ENCODE data around the gene GNG2. TPM values are rescaled to one million over a fixed set of nuclear protein-coding genes. Genes with fewer than 3 reads are reported as not detected.

GNG2 gene
- total RNA-seq, 2 donors from 2014 or later = 5.9 to 6.3 TPM

DNA sequence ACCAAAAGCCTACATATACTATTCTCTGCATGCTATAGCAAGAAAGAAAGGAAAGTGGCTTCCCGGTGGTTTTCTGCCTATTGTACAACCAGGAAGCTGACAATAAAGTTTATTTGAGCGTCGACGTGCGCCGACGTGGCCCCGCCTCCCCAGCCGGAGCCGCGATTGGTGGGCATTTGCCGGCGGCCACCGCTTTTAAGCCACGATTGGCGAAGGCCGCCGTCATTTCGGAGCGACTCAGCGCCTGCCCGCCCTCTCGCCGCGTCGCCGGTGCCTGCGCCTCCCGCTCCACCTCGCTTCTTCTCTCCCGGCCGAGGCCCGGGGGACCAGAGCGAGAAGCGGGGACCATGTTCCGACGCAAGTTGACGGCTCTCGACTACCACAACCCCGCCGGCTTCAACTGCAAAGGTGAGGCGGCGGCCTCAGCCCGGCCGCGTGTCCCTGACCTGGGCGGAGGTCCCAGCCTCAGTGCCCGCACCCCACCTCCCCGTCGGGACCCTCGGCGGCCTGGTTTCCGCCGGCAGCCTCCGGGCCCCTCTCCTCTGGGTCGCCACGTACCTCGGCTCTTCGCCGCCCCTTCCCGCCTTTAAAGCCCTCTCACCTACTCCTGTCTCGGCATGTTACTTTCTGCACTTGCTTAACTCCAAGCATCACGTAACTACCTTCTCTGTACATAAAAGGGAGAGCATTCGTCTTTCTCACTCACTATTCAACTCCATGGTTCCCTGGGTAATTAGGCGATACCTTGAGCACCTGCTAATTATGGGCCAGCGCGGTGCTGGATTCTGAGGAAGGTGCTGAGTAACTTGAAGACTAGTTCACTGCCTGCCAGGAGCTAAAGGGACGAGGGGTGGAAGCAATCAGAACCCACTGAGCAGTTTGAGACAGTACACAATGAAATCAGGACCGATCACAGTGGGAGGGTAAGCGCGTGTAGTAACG is 129.2 kb downstream of the GNG2 start, which contains the start of gene RTRAF:
Gene RTRAF (plus strand): TSS at position 254 of the 942 bp plus-strand sequence. CDS start 94 bp downstream, at position 348.
- Histone ChIP-seq H3K4me3 (peak within 1 kb of the TSS; percentile 89 to 99), H3K36me3 (peaks cover 30% of the 10 kb centered on the region), H3K27ac (peak within 1 kb of the TSS; percentile 83 to 92), H3K27me3 (no peaks in the 10 kb centered on the region), H3K9me3 (no peaks in the 10 kb centered on the region), H3K4me1 (peaks cover 0 to 34% of the 10 kb centered on the region in 2 donors)
- DNase-seq (ENCODE audit: low spot score) = peak; percentile 91
- TF ChIP-seq, protein P1, sequence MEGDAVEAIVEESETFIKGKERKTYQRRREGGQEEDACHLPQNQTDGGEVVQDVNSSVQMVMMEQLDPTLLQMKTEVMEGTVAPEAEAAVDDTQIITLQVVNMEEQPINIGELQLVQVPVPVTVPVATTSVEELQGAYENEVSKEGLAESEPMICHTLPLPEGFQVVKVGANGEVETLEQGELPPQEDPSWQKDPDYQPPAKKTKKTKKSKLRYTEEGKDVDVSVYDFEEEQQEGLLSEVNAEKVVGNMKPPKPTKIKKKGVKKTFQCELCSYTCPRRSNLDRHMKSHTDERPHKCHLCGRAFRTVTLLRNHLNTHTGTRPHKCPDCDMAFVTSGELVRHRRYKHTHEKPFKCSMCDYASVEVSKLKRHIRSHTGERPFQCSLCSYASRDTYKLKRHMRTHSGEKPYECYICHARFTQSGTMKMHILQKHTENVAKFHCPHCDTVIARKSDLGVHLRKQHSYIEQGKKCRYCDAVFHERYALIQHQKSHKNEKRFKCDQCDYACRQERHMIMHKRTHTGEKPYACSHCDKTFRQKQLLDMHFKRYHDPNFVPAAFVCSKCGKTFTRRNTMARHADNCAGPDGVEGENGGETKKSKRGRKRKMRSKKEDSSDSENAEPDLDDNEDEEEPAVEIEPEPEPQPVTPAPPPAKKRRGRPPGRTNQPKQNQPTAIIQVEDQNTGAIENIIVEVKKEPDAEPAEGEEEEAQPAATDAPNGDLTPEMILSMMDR (IDR thresholded peaks at IDR 0.05) = no peak

GRCh38 chr14:51990488-51990887 is 130.1 kb downstream of the GNG2 start:
- H3K4me1 ChIP-seq = peaks cover 0 to 34% of the 10 kb centered on the region in 2 donors
- H3K4me3 ChIP-seq = peak overlapping the region in 1 of 2 donors; percentile 99
- no peaks in the 10 kb centered on the region for H3K27me3 ChIP-seq
- H3K27ac ChIP-seq = peak overlapping the region in 1 of 2 donors; percentile 92
- TF ChIP-seq, protein P1 (IDR thresholded peaks at IDR 0.05) = no peak
- peaks cover 33% of the 10 kb centered on the region for H3K36me3 ChIP-seq
- no peak for DNase-seq (ENCODE audit: low spot score)
- no peaks in the 10 kb centered on the region for H3K9me3 ChIP-seq

DNA sequence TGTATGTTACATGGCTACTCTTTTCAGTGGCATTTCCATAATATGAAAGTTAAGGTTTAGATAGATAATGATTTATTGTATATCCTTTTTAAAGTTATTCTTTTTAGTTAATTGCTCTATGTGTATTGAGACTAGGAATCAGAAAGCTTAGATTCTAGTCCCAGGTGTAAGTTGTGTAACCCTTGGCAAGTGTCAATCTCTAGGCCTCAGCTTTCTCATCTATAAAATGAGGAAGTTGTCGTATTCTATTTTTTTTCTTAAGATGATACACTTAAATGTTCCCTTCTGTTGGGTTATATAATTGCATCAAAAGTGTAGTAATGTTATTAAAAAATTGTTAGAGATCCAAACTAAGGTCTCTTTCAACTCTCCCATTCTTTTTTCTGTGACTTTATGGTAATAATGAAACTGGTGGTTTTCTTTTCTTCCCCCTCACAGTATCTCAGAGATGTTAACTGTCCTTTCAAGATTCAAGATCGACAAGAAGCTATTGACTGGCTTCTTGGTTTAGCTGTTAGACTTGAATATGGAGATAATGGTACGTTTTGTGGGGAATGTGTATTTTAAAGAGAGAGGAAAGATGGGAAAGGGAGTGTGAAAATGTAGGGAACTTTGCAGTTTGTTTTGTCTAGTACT is 133.0 kb downstream of the GNG2 start:
- Histone ChIP-seq H3K9me3 (no peaks in the 10 kb centered on the region), H3K4me1 (peaks cover 0 to 33% of the 10 kb centered on the region in 2 donors), H3K27ac (no peak overlapping the region), H3K36me3 (peaks cover 44% of the 10 kb centered on the region), H3K4me3 (no peak overlapping the region), H3K27me3 (no peaks in the 10 kb centered on the region)
- TF ChIP-seq, protein P1 (IDR thresholded peaks at IDR 0.05) = no peak
- DNase-seq (ENCODE audit: low spot score) = no peak

DNA sequence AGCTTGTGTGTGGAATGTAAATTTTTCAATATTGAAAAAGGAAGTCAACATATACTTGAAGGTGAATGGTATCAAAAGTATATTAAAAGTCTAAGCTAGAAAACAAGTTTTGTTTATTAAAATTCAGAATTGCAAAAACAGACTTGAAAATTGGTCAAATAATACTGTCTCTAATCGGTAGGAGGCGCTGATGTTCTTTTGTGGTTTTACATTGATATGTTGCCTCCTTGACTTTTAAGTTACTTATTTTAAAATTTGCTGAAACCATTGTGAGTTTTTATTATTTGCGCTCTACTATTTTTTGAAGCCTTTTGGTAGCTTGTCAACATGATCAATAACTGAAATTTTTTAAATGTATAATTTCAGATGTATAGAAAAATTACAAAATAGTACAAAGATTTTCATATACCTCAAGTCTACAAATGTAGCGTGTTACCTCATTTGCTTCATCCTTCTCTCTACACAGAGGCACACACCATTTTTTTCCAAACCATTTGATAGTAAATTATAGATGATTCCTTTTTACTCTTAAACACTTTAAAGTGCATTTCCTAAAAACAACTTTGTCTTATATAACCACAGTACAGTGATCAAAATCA is 135.8 kb downstream of the GNG2 start:
- no peak overlapping the region for H3K4me3 ChIP-seq
- no peak for DNase-seq (ENCODE audit: low spot score)
- H3K9me3 ChIP-seq = no peaks in the 10 kb centered on the region
- peaks cover 0 to 28% of the 10 kb centered on the region in 2 donors for H3K4me1 ChIP-seq
- TF ChIP-seq, protein P1 (IDR thresholded peaks at IDR 0.05) = peak; percentile 45 to 87
- peaks cover 58% of the 10 kb centered on the region for H3K36me3 ChIP-seq
- no peaks in the 10 kb centered on the region for H3K27me3 ChIP-seq
- no peak overlapping the region for H3K27ac ChIP-seq

GRCh38 chr14:51998348-51998747 is 137.9 kb downstream of the GNG2 start:
- no peaks in the 10 kb centered on the region for H3K27me3 ChIP-seq
- no peak overlapping the region for H3K27ac ChIP-seq
- TF ChIP-seq, protein P1 (IDR thresholded peaks at IDR 0.05) = no peak
- no peaks in the 10 kb centered on the region for H3K9me3 ChIP-seq
- no peak for DNase-seq (ENCODE audit: low spot score)
- no peak overlapping the region for H3K4me3 ChIP-seq
- peaks cover 0 to 33% of the 10 kb centered on the region in 2 donors for H3K4me1 ChIP-seq
- H3K36me3 ChIP-seq = peaks cover 58% of the 10 kb centered on the region

All from right atrium auricular region (tissue), 2 donors.